Measurements from ENCODE around the gene SCAF8. TPM values are rescaled to one million over a fixed set of nuclear protein-coding genes. Genes with fewer than 3 reads are reported as not detected.

SCAF8 gene
- polyA plus RNA-seq, 1 donor from 2014 or later = 34.1 TPM

DNA sequence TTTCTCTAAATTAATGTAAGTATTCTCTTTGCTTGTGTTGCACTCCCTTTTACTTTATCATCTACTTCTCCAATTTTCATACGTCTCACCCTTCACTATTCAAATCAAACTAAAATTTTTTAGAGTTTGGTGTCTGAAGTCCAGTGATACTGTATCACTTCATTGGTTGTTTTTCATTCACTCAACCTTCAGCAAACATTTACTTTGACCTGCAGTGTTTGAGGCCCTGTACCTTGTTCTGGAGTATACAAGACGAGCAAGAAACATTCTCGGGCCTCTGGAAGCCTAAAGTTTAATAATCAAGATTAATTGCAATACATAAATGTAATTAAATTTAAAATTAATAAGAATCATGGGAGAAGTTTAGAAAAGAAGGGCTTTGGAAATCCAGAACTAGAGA, 64.6 kb downstream of the SCAF8 start:
- Histone ChIP-seq H3K27ac (ENCODE audit: low read length) (no peak overlapping the region), H3K79me2 (replicated peaks; ENCODE audit: insufficient read depth, low read length) (peaks cover 12% of the 10 kb centered on the region), H4K20me1 (ENCODE audit: insufficient read depth) (no peaks in the 10 kb centered on the region), H3K4me2 (ENCODE audit: low read length) (no peak overlapping the region), H3K9me3 (ENCODE audit: low read length) (no peaks in the 10 kb centered on the region), H2AFZ (ENCODE audit: low read depth, low read length) (no peak overlapping the region), H3K36me3 (ENCODE audit: insufficient read depth, low read length) (peaks cover 12% of the 10 kb centered on the region), H3K4me3 (ENCODE audit: low read length) (no peak overlapping the region), H3K27me3 (ENCODE audit: insufficient read depth, low read depth, low read length) (no peaks in the 10 kb centered on the region), H3K9ac (ENCODE audit: low read length) (no peak overlapping the region), H3K9me2 (ENCODE audit: insufficient read depth, low read length) (no peaks in the 10 kb centered on the region), H3F3A (ENCODE audit: insufficient read depth, low read length, poor library complexity, severe bottlenecking) (no peaks in the 10 kb centered on the region)
- TF ChIP-seq CTCF (IDR thresholded peaks at IDR 0.05; ENCODE audit: poor library complexity, severe bottlenecking) = no peak
- TF ChIP-seq MXI1 (conservative IDR thresholded peaks at IDR 0.05; ENCODE audit: poor library complexity, severe bottlenecking) = no peak
- no peak for TF ChIP-seq POLR2AphosphoS5 (IDR thresholded peaks at IDR 0.05)
- TF ChIP-seq TAF1 (IDR thresholded peaks at IDR 0.05; ENCODE audit: low read depth) = no peak
- TF ChIP-seq RAD21 (conservative IDR thresholded peaks at IDR 0.05) = no peak
- TF ChIP-seq EP300 (conservative IDR thresholded peaks at IDR 0.05; ENCODE audit: poor library complexity, severe bottlenecking) = no peak
- TF ChIP-seq, protein P1, sequence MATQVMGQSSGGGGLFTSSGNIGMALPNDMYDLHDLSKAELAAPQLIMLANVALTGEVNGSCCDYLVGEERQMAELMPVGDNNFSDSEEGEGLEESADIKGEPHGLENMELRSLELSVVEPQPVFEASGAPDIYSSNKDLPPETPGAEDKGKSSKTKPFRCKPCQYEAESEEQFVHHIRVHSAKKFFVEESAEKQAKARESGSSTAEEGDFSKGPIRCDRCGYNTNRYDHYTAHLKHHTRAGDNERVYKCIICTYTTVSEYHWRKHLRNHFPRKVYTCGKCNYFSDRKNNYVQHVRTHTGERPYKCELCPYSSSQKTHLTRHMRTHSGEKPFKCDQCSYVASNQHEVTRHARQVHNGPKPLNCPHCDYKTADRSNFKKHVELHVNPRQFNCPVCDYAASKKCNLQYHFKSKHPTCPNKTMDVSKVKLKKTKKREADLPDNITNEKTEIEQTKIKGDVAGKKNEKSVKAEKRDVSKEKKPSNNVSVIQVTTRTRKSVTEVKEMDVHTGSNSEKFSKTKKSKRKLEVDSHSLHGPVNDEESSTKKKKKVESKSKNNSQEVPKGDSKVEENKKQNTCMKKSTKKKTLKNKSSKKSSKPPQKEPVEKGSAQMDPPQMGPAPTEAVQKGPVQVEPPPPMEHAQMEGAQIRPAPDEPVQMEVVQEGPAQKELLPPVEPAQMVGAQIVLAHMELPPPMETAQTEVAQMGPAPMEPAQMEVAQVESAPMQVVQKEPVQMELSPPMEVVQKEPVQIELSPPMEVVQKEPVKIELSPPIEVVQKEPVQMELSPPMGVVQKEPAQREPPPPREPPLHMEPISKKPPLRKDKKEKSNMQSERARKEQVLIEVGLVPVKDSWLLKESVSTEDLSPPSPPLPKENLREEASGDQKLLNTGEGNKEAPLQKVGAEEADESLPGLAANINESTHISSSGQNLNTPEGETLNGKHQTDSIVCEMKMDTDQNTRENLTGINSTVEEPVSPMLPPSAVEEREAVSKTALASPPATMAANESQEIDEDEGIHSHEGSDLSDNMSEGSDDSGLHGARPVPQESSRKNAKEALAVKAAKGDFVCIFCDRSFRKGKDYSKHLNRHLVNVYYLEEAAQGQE (IDR thresholded peaks at IDR 0.05; ENCODE audit: borderline replicate concordance) = no peak
- TF ChIP-seq SMC3 (conservative IDR thresholded peaks at IDR 0.05; ENCODE audit: poor library complexity) = no peak

DNA sequence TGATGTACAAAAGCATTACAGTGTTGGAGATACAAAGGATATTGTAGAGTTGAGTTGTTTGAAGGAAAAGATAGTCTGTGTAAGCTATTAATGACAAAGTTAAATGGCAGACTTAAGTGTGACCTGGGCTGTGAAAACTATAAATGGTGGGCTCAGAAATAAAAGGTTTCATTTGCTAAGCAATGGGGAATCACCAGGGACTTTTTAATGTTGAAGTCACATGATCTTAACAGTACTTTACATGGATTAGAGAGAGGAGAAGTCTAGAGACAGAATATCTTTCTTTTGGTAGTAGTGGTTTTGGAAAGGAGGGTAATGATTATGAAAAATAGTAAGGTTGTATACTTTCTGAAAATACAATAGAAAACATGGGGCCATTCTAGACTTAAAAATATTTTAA, 67.1 kb downstream of the SCAF8 start:
- Histone ChIP-seq H3K27me3 (ENCODE audit: insufficient read depth, low read depth, low read length) (no peaks in the 10 kb centered on the region), H3K9me3 (ENCODE audit: low read length) (no peaks in the 10 kb centered on the region), H4K20me1 (ENCODE audit: insufficient read depth) (no peaks in the 10 kb centered on the region), H3K79me2 (replicated peaks; ENCODE audit: insufficient read depth, low read length) (peaks cover 9% of the 10 kb centered on the region), H3F3A (ENCODE audit: insufficient read depth, low read length, poor library complexity, severe bottlenecking) (no peaks in the 10 kb centered on the region), H3K4me2 (ENCODE audit: low read length) (no peak overlapping the region), H3K9ac (ENCODE audit: low read length) (no peak overlapping the region), H3K36me3 (ENCODE audit: insufficient read depth, low read length) (peaks cover 11% of the 10 kb centered on the region), H2AFZ (ENCODE audit: low read depth, low read length) (no peak overlapping the region), H3K9me2 (ENCODE audit: insufficient read depth, low read length) (no peaks in the 10 kb centered on the region), H3K4me3 (ENCODE audit: low read length) (no peak overlapping the region), H3K27ac (ENCODE audit: low read length) (no peak overlapping the region)
- TF ChIP-seq TAF1 (IDR thresholded peaks at IDR 0.05; ENCODE audit: low read depth) (no peak), EP300 (conservative IDR thresholded peaks at IDR 0.05; ENCODE audit: poor library complexity, severe bottlenecking) (no peak), POLR2AphosphoS5 (IDR thresholded peaks at IDR 0.05) (no peak), CTCF (IDR thresholded peaks at IDR 0.05; ENCODE audit: poor library complexity, severe bottlenecking) (no peak), EZH2 (IDR thresholded peaks at IDR 0.05; ENCODE audit: borderline replicate concordance, insufficient read depth, low read length, poor library complexity, severe bottlenecking) (no peak), RAD21 (conservative IDR thresholded peaks at IDR 0.05) (no peak), SMC3 (conservative IDR thresholded peaks at IDR 0.05; ENCODE audit: poor library complexity) (no peak), MXI1 (conservative IDR thresholded peaks at IDR 0.05; ENCODE audit: poor library complexity, severe bottlenecking) (no peak)
- TF ChIP-seq, protein P1 (IDR thresholded peaks at IDR 0.05; ENCODE audit: borderline replicate concordance) = no peak
